HG03457 (cell line): ENCODE measurements around the gene SNRPD3.
A peak's percentile ranks its signal among the peaks of the same experiment; 100 is the strongest.
"Not testable (repeated sequence)": the region's sequence is repeated elsewhere in the genome, so short reads cannot be mapped to it uniquely, and the experiment has no call there.

Source experiments
- ATAC-seq: cut with Tn5 transposase; IDR thresholded peaks from one replicate; pipeline ENCODE4 v1.9.1; 2021; ENCODE audit warnings: moderate number of reproducible peaks; ENCODE audit not compliant: unreplicated experiment

Gene SNRPD3

DNA sequence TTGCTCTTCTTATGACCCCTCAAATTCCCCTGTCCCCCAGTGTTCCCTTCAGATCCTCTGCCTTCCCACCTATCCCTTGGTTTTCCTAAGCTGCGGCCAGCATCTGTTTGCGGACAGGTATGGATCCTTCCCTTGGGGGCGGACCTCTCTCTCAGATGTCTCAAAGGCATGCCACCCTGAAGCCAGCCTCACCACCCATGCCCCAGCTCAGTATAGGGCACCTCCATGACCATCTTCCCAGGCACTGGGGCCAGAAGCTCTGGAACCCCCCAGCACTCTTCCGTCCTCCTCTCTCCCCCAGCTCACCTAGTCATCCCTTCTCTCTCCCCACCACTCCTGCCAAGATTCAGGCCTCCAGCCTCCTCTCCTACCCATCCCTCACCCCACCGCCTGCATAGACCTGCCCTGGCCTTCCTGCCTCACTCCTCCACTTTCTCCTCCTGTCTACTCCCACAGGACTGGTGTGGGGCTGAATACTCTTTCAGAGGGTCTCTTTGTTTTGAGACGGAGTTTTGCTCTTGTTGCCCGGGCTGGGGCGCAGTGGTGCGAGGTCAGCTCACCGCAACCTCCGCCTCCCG lies 34.9 kb downstream of the SNRPD3 start:
- no peak for ATAC-seq

- no peak for ATAC-seq
Measured at GRCh38 chr22:24591286-24591830, 35.6 kb downstream of the SNRPD3 start.

DNA sequence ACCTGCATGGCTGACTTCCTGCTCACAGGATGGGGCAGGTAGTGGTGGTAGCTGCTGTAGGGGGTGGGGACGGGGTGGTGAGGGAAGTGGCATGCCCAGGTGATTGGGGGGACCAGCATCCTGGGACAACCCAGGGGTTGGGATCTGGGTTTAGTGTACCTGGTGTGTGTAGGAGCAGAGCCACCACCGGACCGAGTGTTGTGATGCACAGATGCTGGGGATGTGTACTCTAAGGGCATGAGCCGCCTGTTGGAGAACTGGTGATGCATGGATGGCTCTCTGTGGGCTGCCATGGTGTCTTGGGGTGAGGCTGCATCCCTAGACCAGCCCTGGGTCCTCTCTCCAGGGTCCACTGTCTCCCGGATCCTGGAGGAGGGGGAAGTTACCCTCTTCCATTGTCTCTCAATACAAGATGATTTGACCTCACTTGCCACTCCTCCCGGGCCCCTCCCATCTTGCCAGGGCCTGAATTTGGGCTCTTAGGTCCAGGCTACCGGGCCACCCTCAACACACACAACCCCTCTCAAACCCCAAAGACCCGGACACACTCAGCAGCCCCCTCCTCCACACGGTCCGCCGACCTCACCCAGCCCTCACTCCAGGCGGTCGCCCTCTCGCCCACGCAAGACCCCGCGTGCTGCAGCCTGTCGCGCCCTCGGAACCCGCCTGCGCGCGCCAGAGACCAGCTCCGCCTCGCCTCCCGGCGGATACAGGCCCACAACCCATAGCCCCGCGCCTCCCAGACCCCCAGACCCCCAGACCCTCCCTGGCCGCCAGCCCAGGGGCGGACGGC lies 36.5 kb downstream of the SNRPD3 start:
- ATAC-seq = no peak

GRCh38 chr22:24592851-24593558 lies 37.2 kb downstream of the SNRPD3 start, which contains the start of gene LRRC75B:
Gene LRRC75B (minus strand): TSS chr22:24593073. CDS start chr22:24593039, 34 bp downstream.
- ATAC-seq = peak; percentile 54

- ATAC-seq = not testable (repeated sequence)
Measured at GRCh38 chr22:24593559-24593835, 37.7 kb downstream of the SNRPD3 start.

DNA sequence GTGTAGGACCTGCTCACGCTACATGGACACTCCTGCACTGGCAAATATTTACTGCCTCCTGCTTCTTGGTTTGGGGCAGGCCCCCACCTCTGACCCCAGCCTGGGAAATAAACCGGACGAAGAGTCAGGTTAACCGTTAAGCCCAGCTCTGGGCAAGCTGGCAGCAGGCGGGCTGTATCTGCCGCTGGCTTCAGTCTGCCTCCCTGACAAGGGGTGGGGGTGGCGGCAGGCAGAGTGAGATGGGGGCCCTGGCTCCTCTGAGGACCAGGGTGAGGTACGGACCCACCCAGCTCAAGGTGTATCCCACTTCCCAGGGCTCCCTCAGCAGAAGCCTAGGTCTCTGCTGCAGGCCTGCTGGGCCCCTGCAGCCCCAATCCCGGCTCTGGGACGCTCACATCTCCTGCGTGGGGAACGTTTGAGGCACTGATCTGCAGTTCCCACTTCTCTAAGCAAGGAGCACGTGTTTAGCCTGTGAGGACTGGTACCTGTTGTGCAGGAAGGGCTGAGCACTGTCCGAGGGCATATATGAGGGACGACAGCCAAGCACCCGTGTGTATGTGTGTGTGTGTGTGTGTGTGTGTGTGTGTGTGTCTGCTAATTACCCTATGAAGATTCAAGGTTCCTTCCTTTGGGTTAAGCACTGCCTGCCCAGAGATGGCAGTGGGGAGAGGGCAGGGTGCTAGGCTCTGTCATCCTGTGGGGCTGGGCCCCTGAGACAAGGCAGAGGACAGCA lies 38.2 kb downstream of the SNRPD3 start:
- no peak for ATAC-seq

DNA sequence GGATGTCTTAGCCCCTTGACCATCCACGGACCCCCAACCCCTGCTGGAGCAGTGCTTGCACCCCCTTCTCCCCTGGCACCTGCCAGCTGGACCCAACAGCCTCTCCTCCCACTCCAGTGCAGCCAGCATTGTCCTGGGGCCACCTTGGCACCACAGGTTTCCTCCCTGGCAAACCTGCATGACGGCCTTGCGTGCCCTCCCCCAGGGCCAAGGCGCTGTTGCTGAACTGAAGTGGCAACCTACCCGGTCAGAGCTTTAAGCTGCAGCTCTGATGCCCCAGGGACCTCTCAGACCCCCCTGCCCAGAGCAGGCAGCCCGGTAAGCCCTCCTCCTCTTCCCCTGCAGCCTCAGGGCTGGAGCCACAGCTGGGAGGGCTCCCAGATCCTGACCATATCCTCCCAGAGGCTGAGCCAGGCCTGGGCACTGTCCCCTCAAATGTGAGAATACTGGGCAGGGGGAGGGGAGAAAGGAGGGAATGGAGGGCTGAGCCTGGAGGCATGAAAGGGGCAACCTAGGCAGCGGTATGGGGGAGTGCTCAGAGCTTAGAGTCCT lies 38.8 kb downstream of the SNRPD3 start:
- ATAC-seq = no peak

DNA sequence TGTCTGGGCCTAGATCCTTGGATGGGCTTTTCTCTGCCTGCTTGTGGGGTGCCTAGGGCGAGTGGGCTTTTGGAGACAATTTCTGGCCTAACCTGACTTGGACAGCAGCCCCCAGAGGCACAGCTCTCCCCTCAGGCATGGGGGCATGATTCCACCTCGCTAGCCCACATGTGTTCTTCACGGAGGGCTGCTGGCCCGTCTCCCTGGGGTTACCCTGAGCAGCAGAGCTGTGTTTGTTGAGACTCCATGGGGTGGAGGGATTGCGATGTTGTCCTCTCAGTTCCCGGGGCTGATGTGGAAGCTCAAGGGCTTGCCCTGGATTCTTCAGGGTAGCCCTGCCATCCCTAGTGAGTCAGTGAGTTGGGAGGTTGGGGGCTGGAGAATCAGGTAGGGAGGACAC lies 39.4 kb downstream of the SNRPD3 start:
- no peak for ATAC-seq

- ATAC-seq = no peak
Measured at GRCh38 chr22:24595863-24596262, 40.1 kb downstream of the SNRPD3 start.

DNA sequence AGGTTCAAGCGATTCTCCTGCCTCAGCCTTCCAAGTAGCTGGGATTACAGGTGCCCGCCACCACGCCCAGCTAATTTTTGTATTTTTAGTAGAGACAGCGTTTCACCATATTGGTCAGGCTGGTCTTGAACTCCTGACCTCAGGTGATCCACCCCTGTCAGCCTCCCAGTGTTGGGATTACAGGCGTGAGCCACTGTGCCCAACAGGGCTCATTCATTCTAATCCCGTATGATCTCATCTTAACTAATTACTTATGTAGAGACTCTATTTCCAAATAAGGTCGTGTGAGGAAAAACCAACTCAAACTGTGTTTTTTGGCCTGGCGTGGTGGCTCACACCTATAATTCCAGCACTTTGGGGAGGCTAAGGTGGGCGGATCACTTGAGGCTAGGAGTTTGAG lies 41.3 kb downstream of the SNRPD3 start:
- not testable (repeated sequence) for ATAC-seq

GRCh38 chr22:24599514-24599913 lies 43.7 kb downstream of the SNRPD3 start:
- ATAC-seq = no peak

DNA sequence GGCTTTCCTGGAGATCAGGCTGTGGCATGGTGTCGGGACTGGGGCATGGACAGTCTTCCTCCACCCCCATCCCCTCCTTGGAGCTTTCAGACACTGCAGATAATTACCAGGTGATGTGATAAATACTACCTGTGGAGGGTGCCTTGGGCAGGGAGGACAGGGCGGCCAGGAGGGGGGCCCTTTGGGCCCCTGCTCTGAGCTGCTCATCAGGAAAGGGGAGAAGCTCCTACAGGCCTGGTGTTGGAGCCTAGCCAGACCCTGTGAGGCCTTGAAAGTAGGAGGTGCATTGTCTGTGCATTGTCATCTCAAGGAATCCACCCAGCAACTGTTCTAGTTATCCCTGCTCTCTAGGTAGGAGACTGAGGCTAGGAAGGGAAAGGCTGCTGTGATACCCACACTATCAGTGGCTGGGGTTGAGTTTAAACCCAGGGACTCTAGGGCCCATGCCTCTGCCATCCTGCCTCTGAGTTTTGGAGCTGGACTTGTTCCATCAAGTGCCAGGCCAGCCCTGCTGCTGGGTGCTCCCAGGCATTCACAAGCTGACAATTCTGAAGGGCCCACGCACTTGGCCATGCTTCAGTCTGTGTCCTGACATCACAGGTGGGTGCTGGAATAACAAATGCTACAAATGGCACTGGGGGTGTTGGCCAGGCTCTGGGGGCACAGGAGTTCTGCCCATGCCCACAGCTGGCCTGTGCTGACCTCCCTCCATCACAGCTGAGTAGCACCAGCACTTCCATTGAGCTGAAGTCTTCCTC lies 44.3 kb downstream of the SNRPD3 start:
- not testable (repeated sequence) for ATAC-seq

GRCh38 chr22:24601217-24602104 lies 45.7 kb downstream of the SNRPD3 start:
- ATAC-seq = no peak

- ATAC-seq = not testable (repeated sequence)
Measured at GRCh38 chr22:24602105-24602749, 46.4 kb downstream of the SNRPD3 start.

DNA sequence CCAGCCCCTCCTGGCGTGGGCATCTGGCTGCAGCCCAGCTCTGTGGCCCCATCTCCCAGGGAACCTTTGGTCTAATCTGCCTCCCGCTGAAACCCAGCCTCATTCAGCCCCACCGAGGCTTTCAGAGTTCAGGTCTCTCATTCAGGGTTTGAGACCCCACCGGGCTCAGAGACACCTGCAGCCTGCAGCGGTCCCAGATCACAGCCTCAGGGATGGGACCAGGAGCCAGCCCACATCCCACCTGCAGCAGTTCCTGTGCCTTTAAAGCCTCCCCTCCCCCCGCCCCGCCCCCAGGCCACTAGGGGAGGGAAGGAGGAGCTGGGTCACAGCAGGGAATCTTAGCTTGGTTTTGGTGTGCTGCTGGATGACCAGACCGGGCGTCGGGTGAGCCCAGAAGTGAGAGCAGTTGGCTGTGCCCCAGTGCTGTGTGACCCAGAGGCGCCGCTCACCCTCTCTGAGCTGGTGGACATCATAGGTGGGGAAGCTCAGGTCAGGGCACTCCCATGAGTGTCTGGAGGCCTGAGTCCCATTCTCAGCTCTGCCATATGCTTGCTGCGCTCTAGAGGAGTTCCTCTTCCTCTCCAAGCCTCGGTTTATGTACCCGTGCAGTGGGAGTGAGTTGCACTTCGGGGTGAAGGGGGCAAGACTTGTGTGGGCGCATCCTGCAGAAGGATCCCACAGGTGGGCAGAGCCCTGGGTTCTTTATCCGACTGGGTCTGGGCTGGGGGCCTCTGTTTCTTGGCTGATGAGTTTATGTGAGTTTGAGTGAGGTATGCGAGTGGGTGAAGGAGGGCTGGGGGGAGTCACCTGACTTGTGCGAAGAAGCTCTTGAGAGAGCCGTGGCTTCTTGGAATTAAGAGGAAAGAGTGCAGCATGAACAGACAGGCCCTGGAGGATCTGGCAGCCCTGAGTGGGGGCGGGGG lies 47.3 kb downstream of the SNRPD3 start, which contains the start of gene GGT1:
Gene GGT1 (plus strand): TSS at position 347 of the 923 bp plus-strand sequence. CDS start 7,889 bp downstream, outside the sequence.
- not testable (repeated sequence) for ATAC-seq

GRCh38 chr22:24603770-24604629 lies 48.2 kb downstream of the SNRPD3 start:
- not testable (repeated sequence) for ATAC-seq
